GM20000 (cell line): Measurements from ENCODE around the gene DOK7.

Source experiments
- DNase-seq: peaks from one replicate; pipeline ENCODE4 v3.0.0; 2012; ENCODE audit warnings: low spot score
- TF ChIP-seq, protein P1 (sequence below): IDR thresholded peaks from 2 replicates; pipeline ENCODE4 v1.5.1; 2012; ENCODE audit warnings: mild to moderate bottlenecking, control low read depth; ENCODE audit errors: extremely low read depth, missing control alignments

DOK7 gene

DNA sequence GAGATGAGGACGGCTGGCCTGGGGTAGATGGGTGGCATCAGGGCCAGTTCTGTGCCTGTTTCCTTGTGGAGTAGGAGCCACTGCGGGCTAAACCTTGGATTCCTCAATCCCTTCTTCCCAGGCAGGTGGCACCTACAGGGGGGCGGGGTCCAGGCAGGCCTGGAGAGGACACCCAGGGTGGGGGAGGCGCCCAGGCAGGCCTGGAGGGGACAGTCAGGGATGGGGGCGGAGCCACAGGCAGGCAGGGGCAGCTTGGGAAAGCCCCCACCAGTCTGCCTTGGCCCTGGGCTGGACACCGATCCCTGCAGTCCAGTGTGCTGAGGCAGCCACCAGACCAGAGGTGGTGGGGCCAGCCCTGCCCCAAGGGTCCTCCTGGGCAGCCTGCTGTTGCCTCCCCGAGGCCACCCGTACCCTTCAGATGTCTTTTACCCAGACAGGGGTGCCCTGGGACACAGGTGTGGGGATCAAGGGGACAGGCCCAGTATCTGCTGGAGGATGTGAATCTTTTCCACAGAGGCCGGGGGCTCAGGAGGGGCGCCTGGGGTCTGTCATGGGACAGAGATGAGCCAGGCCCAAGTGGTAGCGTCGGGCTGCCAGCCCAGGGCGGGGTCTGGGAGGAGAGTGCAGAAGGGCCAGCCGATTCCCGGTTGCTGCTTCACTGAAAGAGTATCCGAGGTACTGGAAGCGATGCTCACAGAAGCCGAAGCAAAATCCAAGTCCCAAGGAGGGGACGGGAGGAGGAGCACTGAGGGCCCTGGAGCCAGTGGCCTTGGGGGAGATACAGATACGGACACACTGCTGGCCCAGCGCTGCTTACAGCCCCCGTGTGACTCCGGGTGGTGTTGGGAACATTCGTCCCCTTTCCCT is 34.6 kb downstream of the DOK7 start:
- no peak for DNase-seq
- TF ChIP-seq, protein P1, sequence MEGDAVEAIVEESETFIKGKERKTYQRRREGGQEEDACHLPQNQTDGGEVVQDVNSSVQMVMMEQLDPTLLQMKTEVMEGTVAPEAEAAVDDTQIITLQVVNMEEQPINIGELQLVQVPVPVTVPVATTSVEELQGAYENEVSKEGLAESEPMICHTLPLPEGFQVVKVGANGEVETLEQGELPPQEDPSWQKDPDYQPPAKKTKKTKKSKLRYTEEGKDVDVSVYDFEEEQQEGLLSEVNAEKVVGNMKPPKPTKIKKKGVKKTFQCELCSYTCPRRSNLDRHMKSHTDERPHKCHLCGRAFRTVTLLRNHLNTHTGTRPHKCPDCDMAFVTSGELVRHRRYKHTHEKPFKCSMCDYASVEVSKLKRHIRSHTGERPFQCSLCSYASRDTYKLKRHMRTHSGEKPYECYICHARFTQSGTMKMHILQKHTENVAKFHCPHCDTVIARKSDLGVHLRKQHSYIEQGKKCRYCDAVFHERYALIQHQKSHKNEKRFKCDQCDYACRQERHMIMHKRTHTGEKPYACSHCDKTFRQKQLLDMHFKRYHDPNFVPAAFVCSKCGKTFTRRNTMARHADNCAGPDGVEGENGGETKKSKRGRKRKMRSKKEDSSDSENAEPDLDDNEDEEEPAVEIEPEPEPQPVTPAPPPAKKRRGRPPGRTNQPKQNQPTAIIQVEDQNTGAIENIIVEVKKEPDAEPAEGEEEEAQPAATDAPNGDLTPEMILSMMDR = no peak

DNA sequence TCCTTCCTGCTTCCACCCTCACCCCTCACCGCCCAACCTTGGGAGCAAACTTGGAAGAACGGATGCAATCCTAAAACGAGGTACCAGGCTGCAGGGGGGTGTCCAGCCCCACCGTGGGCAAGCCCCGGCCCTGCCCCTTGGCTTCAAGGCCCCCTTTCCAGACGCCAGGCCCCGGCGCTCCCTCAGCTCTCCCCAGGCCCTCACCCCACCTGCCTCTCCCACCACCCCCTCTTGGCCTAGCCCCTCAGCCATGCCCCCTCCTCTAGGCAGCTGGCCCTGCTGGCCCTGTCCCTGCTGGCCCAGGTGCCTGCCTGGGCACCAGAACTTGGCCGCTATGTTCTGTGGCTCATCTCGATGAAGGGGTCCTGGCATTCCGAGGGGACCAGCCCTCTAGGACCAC is 35.3 kb downstream of the DOK7 start:
- no peak for DNase-seq
- TF ChIP-seq, protein P1 = no peak

DNA sequence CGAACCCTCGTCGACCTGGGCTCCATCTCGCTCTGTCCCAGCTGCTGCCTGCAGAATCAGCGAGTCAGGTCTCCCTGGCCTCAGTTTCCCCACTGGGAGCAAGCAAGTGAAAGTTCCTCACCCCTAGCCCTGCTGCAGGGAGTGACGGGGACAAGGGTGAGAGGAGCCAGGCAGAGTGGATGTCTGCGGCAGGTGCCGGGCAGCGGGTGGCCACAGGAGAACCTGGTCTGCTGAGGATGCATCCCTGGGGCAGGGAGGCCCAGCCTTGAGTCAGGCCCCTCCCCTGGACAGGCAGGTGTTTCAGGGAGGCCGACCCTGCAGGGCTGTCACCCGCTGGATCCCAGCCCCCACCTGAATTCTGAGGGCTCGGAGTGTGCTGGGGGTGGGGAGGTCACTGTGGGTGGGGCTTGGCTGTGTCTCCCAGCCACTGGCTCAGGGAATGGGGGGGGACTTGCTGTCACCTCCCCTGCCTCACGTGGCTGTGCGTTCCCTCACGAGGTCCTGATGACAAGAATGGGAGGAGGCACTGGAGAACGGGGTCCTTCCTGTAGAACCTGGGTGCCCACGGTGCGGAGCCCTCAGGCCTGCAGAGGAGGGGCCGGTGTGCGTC is 35.9 kb downstream of the DOK7 start:
- TF ChIP-seq, protein P1 = no peak
- no peak for DNase-seq

DNA sequence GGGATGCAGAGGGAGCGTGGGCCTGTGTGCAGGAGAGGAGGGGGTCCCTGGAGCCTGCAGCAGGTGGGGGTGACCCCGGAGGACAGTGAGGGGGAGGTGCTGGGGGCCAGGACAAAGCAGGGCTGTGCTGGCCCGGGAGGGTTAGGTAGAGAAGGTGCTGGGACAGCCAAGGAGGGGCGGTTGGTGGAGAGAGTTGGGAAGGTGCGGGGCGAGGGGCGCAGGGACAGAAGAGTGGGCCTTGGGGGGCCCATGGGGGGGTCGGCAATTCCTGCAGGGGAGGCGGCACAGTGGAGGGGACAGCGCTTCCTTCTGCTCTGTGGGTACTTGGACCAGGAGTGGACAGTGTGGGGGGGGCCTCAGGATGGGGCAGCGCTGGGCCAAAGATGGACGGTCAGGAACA is 36.6 kb downstream of the DOK7 start:
- DNase-seq = no peak
- TF ChIP-seq, protein P1 = no peak

DNA sequence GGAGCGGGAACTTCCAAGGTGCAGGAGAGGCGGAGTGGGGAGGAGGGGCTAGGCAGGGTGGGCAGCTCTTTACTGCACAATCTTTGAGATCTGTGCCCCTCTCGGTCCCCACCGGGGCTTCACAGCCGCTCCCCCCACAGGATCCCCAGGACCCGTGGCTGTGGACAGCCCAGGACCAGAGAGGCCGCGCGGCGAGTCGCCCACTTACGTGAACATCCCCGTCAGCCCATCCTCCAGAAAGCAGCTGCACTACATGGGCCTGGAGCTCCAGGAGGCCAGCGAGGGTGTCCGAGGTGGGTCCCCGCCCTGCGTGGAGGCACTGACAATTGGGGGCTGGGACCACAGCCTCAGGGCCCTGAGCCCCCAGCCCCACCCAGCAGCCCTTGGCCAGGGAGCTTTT is 37.0 kb downstream of the DOK7 start:
- TF ChIP-seq, protein P1 = no peak

DNA sequence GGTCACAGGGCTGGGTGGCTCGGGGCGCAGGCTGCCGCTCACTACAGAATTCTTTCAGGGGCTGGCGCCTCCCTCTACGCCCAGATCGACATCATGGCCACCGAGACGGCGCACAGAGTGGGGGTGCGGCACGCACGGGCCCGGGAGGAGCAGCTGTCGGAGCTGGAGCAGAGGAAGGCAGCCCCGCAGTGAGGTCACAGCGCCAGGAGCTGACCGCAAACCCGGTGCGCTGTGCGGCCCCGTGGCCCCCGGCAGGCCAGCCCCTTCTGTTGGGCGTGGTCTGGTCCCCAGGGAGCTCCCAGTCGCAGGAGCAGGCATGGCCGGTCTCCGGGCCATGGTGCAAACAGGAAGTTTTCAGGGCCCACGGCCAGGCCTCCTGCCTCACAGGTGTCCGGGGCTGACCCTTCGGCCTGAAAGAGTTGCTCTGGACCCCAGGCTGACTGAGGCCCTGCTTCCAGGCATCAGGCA is 37.6 kb downstream of the DOK7 start:
- no peak for DNase-seq
- TF ChIP-seq, protein P1 = no peak

More for the DNA sequence above, 37.0 kb downstream of the DOK7 start:
- DNase-seq = no peak

DNA sequence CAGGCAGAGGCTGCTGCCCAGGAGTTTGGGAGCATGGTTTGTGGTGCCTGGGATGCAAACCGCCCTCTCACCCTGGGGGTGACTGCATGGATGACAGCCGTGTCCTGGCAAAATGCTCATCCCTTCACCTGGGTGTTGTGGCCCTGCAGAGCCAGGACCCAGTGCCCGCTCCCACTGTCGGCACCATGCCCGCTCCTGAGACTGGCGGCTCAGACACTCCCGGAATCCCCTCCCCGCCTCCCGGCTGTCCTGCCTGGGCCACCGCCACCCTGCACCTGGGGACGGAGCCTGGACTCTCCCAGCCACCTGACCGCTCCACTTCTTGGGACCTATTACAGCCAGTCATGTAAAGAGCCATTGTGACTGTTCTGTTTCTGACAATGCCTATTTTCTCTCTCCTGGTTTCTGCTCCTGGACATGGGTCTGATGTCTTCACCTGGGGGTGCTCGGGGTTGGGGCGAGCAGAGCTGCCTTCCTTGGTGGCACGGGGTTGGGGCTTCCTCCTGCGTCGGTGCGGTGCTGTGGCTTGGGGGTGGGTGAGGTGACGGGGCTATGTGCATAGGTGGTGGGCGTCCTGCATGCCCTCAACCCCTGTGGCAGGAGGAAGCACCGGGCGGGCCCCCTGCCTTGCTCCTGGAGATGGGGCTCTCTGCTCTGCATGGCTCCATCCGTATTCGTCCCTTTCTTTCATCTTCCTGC is 38.2 kb downstream of the DOK7 start:
- TF ChIP-seq, protein P1 = no peak
- no peak for DNase-seq
